Immature natural killer cell (primary cell): ENCODE results near the gene GLT8D1. TPM values are rescaled to one million over a fixed set of nuclear protein-coding genes. Genes with fewer than 3 reads are reported as not detected.
"Not testable (repeated sequence)": the region's sequence is repeated elsewhere in the genome, so short reads cannot be mapped to it uniquely, and the experiment has no call there.

ENCODE experiments used
- DNase-seq, 3 donors: peaks; one replicate each; pipeline ENCODE4 v3.0.0; 2022; ENCODE audit warnings: mixed read lengths in 1 of 3
- H3K27ac Mint-ChIP-seq, 6 donors: one replicate each; pipeline ENCODE4 v1.8.0; 2020; ENCODE audit warnings: mixed read lengths in 6 of 6, mild to moderate bottlenecking in 5 of 6, inconsistent platforms in 4 of 6, moderate library complexity in 3 of 6
- H3K27me3 Mint-ChIP-seq, 3 donors: one replicate each; pipeline ENCODE4 v1.8.0; 2020 to 2021; ENCODE audit warnings: low read depth in 3 of 3, mild to moderate bottlenecking in 3 of 3, mixed read lengths in 3 of 3, moderate library complexity in 3 of 3, inconsistent platforms in 1 of 3
- H3K36me3 Mint-ChIP-seq, 3 donors: one replicate each; pipeline ENCODE4 v1.8.0; 2020; ENCODE audit warnings: mixed read lengths in 3 of 3, inconsistent platforms in 2 of 3, mild to moderate bottlenecking in 2 of 3
- H3K4me1 Mint-ChIP-seq, 2 donors: one replicate each; pipeline ENCODE4 v1.8.0; 2020; ENCODE audit warnings: inconsistent platforms in 2 of 2, mild to moderate bottlenecking in 2 of 2, mixed read lengths in 2 of 2, moderate library complexity in 1 of 2
- H3K4me3 Mint-ChIP-seq, 5 donors: one replicate each; pipeline ENCODE4 v1.8.0; 2020; ENCODE audit warnings: mild to moderate bottlenecking in 5 of 5, mixed read lengths in 5 of 5, inconsistent platforms in 3 of 5, moderate library complexity in 3 of 5
- H3K9me3 Mint-ChIP-seq, 6 donors: one replicate each; pipeline ENCODE4 v1.8.0; 2020; ENCODE audit warnings: mild to moderate bottlenecking in 6 of 6, mixed read lengths in 6 of 6, inconsistent platforms in 4 of 6, moderate library complexity in 3 of 6
- polyA plus RNA-seq, 3 donors: library from polyadenylated mRNA; unstranded; fragments of 300-500 nt; fragmentation: Illumina TruSeq; gene quantifications; one replicate each; pipeline ENCODE4 v1.2.3, GENCODE V29; 2021

The GLT8D1 gene, protein sequence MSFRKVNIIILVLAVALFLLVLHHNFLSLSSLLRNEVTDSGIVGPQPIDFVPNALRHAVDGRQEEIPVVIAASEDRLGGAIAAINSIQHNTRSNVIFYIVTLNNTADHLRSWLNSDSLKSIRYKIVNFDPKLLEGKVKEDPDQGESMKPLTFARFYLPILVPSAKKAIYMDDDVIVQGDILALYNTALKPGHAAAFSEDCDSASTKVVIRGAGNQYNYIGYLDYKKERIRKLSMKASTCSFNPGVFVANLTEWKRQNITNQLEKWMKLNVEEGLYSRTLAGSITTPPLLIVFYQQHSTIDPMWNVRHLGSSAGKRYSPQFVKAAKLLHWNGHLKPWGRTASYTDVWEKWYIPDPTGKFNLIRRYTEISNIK
- 10 to 100 TPM; 72.7 to 81.9 (median 73.5) TPM for polyA plus RNA-seq

- H3K36me3 Mint-ChIP-seq = no peaks in the 10 kb centered on the region
- peak within 1 kb of the TSS; percentile 93 to 95 (median 94) for H3K4me3 Mint-ChIP-seq
- peaks cover 34 to 39% of the 10 kb centered on the region in 2 donors for H3K4me1 Mint-ChIP-seq
- DNase-seq = peak; percentile 89 to 91 (median 91)
- H3K27me3 Mint-ChIP-seq = peaks cover 0 to 3% (median 0%) of the 10 kb centered on the region in 3 donors
- H3K27ac Mint-ChIP-seq = peak within 1 kb of the TSS; percentile 91 to 97 (median 95)
- no peaks in the 10 kb centered on the region for H3K9me3 Mint-ChIP-seq
Measured at GRCh38 chr3:52705688-52706686, at the start of gene GLT8D1, which contains the start of gene SPCS1. Gene GLT8D1 (minus strand): TSS chr3:52705791. CDS start chr3:52700460, 5,331 bp downstream. Gene SPCS1 (plus strand): TSS chr3:52706106. CDS start chr3:52706247, 141 bp downstream.

DNA sequence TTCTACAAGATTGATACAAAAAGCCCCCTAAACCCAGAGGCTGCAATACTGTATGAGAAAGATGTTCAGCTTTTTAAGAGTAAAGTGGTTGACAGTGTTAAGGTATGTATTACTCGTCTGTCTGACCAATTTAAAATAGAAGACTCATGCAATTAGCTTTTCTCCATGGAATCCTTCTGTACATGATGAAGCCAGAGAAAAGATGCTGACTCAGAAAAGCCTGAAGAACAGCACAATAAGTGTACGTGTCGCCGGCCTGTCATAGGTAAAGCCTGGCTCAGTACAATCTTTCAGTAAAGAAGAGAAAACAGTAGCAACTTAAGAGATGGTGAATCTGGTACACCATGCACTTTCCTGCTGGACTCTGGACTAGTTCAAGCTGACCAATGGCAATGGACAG, 48.8 kb upstream of the GLT8D1 start:
- no peaks in the 10 kb centered on the region for H3K27me3 Mint-ChIP-seq
- no peak for DNase-seq
- H3K9me3 Mint-ChIP-seq = no peaks in the 10 kb centered on the region
- H3K27ac Mint-ChIP-seq = no peak overlapping the region
- H3K36me3 Mint-ChIP-seq = peaks cover 31 to 42% (median 34%) of the 10 kb centered on the region in 3 donors
- H3K4me3 Mint-ChIP-seq = no peak overlapping the region
- no peaks in the 10 kb centered on the region for H3K4me1 Mint-ChIP-seq

- Mint-ChIP-seq H3K27ac (peak overlapping the region in 1 of 6 donors; percentile 27), H3K36me3 (peaks cover 25 to 37% (median 25%) of the 10 kb centered on the region in 3 donors), H3K4me1 (no peaks in the 10 kb centered on the region), H3K27me3 (peaks cover 0 to 1% (median 0%) of the 10 kb centered on the region in 3 donors), H3K4me3 (no peak overlapping the region), H3K9me3 (no peaks in the 10 kb centered on the region)
- DNase-seq = no peak
Measured at GRCh38 chr3:52752045-52752660, 46.6 kb upstream of the GLT8D1 start.

DNA sequence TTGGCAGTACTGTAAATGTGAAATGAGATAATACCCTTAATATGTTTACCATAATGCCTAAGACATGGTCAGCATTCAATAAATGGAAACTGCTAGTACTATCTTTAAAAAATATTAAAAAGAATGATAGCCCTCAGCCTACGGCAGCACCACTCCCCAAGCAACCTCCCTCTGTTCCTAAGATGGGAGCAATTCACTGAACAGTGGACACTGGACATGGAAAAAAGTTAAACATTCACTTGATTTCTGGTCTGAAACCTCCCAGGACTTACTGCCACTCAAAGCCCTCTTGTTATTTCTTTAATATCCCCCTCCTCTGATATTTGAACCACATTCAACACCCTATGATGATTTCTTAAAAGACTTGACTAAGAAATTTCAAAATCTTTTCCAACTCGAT, 38.1 kb upstream of the GLT8D1 start:
- Mint-ChIP-seq H3K27me3 (peaks cover 0 to 1% (median 0%) of the 10 kb centered on the region in 3 donors), H3K27ac (peak overlapping the region in 1 of 6 donors; percentile 40), H3K9me3 (no peaks in the 10 kb centered on the region), H3K4me1 (no peaks in the 10 kb centered on the region), H3K4me3 (no peak overlapping the region), H3K36me3 (peaks cover 32 to 42% (median 36%) of the 10 kb centered on the region in 3 donors)
- no peak for DNase-seq

GRCh38 chr3:52743152-52743551, 37.6 kb upstream of the GLT8D1 start:
- Mint-ChIP-seq H3K36me3 (peaks cover 27 to 37% (median 31%) of the 10 kb centered on the region in 3 donors), H3K9me3 (no peaks in the 10 kb centered on the region)

GRCh38 chr3:52742418-52743041, 36.9 kb upstream of the GLT8D1 start:
- Mint-ChIP-seq H3K4me3 (no peak overlapping the region), H3K27ac (peak overlapping the region in 1 of 6 donors; percentile 45), H3K36me3 (peaks cover 27 to 38% (median 31%) of the 10 kb centered on the region in 3 donors), H3K27me3 (no peaks in the 10 kb centered on the region), H3K4me1 (no peaks in the 10 kb centered on the region), H3K9me3 (no peaks in the 10 kb centered on the region)
- DNase-seq = peak in 2 of 3 donors; percentile 23 to 30

More at GRCh38 chr3:52743152-52743551, 37.6 kb upstream of the GLT8D1 start:
- no peak overlapping the region for H3K27ac Mint-ChIP-seq
- H3K27me3 Mint-ChIP-seq = peaks cover 0 to 1% (median 0%) of the 10 kb centered on the region in 3 donors
- no peak overlapping the region for H3K4me3 Mint-ChIP-seq
- no peak for DNase-seq
- no peaks in the 10 kb centered on the region for H3K4me1 Mint-ChIP-seq

DNA sequence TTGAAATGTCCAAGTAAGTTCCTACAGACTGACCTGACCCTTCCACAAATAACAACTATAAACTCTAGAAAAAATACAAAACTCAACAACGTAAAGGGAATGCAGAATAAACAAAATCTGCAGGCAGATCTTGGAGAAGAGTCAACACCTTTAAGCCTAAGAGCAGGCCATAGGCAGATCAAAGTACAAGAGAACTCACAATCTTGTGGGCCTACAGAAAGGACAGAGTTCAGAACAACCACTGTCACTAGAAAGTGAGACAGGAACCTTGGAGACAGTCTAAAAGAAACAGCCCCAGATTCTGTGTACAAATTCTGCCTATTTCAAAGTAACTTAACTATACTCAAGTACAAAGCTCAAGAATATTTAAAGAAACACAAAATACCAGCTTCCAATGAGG, 34.1 kb upstream of the GLT8D1 start:
- DNase-seq = no peak
- Mint-ChIP-seq H3K36me3 (peaks cover 23 to 43% (median 24%) of the 10 kb centered on the region in 3 donors), H3K9me3 (no peaks in the 10 kb centered on the region), H3K27ac (no peak overlapping the region), H3K4me3 (no peak overlapping the region), H3K4me1 (no peaks in the 10 kb centered on the region), H3K27me3 (no peaks in the 10 kb centered on the region)

DNA sequence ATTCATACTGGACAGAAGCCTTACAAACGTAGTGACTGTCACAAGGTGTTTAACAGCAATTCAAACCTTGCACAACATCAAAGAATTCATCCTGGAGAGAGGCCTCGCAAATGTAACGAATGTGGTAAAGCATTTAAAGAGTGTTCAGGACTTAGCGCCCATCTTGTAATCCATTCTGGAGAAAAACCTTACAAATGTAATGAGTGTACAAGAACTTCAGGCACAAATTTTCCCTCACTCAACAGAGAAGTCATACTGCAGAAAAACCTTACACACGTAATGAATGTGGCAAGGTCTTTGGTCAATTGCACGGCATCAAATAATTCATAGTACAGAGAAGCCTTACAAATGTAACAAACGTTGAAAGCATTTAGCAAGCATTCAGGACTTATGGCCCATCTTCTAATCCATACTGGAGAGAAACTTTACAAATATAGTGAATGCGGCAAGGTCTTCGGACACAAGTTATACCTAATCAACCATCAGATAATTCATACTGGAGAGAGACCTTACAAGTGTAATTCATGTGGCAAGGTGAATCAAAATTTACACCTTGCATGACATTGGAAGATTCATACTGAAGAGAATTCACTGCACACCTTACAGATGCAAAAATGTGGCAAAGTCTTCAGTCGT, 27.8 kb upstream of the GLT8D1 start:
- Mint-ChIP-seq H3K4me1 (peaks cover 0 to 4% of the 10 kb centered on the region in 2 donors), H3K9me3 (peaks cover 0 to 16% (median 6%) of the 10 kb centered on the region in 6 donors), H3K27ac (no peak overlapping the region), H3K36me3 (peaks cover 41 to 72% (median 47%) of the 10 kb centered on the region in 3 donors), H3K4me3 (no peak overlapping the region), H3K27me3 (no peaks in the 10 kb centered on the region)
- DNase-seq = no peak

DNA sequence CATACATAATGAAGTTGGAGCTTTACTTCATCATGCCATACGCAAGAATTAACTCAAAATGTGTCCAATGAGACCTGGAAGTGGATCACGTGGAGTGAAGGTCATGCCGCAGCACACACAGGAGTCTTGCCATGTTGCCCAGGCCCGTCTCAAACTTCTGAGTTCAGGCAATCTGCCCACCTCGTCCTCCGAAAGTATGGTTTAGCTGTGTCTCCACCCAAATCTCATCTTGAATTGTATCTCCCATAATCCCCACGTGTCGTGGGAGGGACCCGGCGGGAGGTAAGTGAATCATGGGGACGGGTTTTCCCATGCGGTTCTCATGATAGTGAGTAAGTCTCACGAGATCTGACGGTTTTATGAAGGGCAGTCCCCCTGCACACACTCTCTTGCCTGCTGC, 26.0 kb upstream of the GLT8D1 start:
- peaks cover 1 to 18% (median 6%) of the 10 kb centered on the region in 6 donors for H3K9me3 Mint-ChIP-seq
- H3K27ac Mint-ChIP-seq = no peak overlapping the region
- no peak overlapping the region for H3K4me3 Mint-ChIP-seq
- peaks cover 43 to 72% (median 58%) of the 10 kb centered on the region in 3 donors for H3K36me3 Mint-ChIP-seq
- H3K27me3 Mint-ChIP-seq = no peaks in the 10 kb centered on the region
- H3K4me1 Mint-ChIP-seq = peaks cover 0 to 4% of the 10 kb centered on the region in 2 donors
- DNase-seq = no peak

- no peak for DNase-seq
- Mint-ChIP-seq H3K27ac (no peak overlapping the region), H3K27me3 (no peaks in the 10 kb centered on the region), H3K9me3 (peaks cover 1 to 18% (median 6%) of the 10 kb centered on the region in 6 donors), H3K36me3 (peaks cover 39 to 70% (median 64%) of the 10 kb centered on the region in 3 donors), H3K4me3 (no peak overlapping the region), H3K4me1 (peaks cover 0 to 4% of the 10 kb centered on the region in 2 donors)
Measured at GRCh38 chr3:52730681-52731080, 25.1 kb upstream of the GLT8D1 start.

GRCh38 chr3:52728753-52729152, 23.2 kb upstream of the GLT8D1 start:
- not testable (repeated sequence) for H3K4me1 Mint-ChIP-seq, H3K27ac Mint-ChIP-seq, DNase-seq, H3K4me3 Mint-ChIP-seq, H3K27me3 Mint-ChIP-seq
- peaks cover 33 to 64% (median 57%) of the 10 kb centered on the region in 3 donors for H3K36me3 Mint-ChIP-seq
- peaks cover 1 to 18% (median 6%) of the 10 kb centered on the region in 6 donors for H3K9me3 Mint-ChIP-seq

DNA sequence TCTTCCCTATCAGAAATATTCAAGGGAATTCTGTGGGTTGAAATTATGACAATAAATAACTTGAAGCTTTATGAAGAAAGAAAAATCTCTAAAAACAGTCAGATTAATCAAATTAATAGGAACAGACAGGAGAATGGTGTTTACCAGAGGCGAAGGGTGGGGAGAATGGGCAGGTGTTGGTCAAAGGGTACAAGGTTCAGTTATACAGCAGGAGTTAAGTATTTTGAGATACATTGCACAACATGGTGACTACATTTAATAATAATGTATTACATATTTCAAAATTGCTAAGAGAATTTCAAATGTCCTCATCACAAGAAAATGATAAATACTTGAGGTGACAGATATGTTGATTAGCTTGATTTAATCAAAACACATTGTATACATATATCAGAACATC, 18.9 kb upstream of the GLT8D1 start:
- Mint-ChIP-seq H3K27me3 (no peaks in the 10 kb centered on the region), H3K27ac (no peak overlapping the region), H3K4me1 (peaks cover 18 to 19% of the 10 kb centered on the region in 2 donors), H3K36me3 (peaks cover 9 to 35% (median 29%) of the 10 kb centered on the region in 3 donors), H3K4me3 (no peak overlapping the region), H3K9me3 (peaks cover 1 to 11% (median 6%) of the 10 kb centered on the region in 6 donors)
- DNase-seq = no peak
